ENCODE results near the gene AVEN. TPM values are rescaled to one million over a fixed set of nuclear protein-coding genes. Genes with fewer than 3 reads are reported as not detected.

AVEN gene
- total RNA-seq, 1 donor from 2014 or later, result 15.1 TPM

DNA sequence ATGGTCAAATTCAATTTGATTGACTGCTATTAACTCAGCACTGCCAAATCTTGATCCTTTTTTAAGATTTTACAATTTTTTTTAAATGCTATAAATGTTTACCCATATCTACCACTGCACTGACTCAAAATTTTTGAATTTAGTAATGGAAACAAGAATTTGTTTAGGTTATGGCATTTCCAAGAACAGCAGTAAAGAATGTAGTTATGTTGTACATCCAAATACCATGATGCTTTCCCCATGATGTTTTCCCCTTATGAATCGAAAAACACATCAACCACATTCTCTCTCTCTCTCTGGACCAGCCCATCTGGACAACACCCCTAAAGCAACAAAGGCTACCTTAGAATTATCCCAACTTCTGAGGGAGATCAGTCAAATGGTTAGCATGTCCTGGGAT is 56.5 kb downstream of the AVEN start:
- ATAC-seq, result no peak

DNA sequence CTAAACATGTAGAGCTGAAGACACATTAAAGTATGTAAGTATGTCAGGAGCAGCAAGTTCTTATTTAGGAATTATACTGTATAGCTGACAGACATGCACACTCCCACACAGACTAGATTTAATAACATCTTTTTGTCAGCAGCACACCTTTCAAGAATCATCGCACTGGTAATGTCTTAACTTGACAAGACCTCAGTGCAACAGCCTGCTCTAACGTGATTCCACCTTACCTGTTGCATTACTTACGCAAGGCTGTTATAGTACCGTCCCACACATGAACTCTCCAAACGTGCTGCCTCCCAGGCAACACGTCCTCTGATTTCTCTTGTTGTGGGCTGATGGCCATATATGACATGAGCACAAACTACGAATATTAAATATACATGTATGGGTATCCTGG is 58.8 kb downstream of the AVEN start:
- peak; percentile 91 for ATAC-seq

DNA sequence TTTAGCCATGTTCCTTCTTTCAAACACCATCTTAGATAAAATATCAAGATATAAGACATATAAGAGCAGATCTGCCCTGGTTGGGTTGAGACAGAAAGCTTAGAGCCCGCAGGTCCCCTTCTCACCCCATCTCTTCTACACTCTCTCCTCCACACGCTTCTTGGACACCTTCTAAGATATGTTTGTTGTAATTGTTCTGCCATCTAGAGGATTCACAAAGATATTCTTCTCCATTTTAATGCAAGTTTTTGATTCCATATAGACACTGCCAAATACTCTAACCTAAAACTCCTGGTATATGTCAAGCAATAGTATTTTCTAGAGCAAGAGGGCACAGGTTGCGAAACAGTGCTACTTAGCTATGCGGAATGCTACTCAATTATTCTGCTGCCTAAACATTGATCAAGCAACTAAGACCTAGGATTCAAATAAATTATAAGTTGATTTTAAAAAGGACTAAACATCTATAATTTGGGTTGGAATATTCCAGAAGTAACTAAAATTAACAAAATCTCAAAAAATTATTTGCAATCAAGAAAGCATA is 63.9 kb downstream of the AVEN start:
- no peak for ATAC-seq

DNA sequence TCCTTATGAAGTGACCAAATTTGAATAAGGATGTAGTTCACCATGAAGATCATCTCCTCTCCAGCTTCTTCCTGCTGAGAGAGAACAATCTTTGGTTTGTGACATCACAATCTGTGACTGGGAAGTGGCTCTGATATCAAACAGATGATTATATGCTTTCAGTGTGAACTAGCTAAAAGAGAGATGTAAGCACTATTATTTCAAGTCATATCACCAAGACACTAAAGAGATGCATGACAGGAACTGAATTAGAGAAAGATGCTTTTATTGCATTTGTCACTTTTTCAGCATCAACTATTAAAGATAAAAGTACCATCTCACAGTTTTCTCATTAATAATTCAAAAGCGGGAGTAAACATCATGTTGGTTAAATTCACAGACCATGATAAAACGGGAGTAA is 67.2 kb downstream of the AVEN start:
- no peak for ATAC-seq

DNA sequence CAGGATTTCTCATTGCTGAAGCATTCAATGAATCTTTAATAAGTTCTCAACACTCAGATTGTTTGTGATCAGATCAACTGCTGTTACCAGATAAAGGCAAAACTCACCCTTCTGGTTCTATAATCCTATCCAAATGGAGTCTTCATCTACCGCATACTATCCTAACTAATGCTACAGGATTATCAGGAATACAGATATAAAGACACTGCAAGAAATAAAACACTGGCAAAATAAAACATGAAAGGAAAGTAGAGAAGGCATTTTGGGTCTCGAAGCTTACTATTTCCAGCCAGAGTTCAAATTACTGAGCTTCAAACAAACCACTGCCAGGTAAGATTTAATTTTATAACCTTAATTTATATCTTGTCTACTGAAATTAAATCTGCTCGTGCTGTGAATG is 70.2 kb downstream of the AVEN start:
- no peak for ATAC-seq

DNA sequence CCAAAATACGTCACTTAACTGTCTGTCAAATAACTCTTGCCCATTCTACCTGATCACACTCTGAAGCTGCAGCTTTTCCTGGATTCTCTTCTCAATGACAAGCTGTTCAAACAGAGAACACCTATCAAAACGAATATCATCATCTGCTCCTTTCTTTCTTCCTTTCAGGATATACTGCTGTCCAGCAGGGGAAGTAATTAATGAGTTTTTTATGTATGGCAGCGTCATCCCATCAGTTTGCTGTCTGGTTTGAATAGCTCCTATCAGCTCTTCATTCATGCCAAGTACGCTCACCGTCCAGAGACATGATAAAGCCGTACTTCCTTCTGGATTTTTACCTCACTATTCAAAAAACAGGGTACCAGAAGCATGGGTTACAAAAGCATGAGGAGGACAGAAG is 70.8 kb downstream of the AVEN start, which contains the start of gene CHRM5:
TSS of gene CHRM5 (plus strand) at position 274 of the 400 bp plus-strand sequence. CDS start 94,221 bp downstream, outside the sequence.
- no peak for ATAC-seq

DNA sequence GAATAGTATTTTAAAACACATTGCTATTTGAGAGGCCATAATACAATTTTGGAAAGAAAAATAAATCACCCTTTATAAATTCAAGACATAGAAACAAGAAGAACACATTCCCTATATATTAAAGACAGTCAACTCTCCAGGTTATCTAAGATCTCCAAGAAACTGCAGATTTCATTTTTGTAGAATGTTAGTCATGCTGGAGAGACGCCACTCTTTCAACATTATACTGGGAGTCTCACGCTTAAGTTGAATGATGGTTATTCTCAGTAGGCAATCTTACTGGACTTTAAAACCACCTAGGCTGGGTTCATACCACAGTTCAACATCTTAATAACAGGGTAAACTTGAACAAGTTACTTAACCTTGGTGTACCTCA is 74.4 kb downstream of the AVEN start:
- no peak for ATAC-seq

DNA sequence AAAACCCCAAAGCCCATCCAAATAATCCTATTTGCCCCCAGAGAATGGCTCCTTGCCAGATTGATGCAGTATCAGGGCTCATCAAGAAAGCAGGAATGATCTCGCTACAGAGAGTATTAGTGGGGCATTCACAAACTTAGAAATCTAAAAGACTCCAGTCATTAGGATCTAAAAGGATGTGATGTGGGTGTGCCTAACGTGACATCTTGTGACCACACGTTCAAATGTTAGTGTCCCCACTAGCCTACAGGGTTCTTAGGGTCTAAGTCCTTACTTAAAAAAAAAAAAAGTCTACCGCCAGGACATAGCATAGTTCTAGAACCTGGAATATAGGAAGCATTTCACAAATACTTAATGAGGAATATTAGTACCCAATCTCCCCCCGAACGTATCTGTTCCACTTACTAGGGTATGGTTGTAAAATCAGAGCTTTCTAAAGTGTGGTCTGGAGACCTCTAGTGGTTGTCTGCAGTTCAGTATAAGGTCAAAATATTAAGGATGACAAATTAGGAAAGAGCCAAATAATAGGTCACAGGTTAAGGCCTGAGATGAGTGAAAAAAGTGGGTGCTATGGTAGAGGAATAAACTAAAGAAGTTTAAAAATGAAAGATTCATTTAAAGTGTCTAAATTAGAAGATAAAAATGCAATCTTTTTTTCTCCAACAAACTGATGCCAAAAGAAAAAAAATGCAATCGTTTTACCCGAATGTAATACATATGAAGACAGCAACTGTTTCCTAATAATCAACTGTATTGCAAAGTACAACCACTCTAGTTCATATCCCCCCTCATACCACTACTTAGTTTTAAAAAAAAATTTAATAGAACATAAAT is 75.0 kb downstream of the AVEN start:
- peak; percentile 51 for ATAC-seq

DNA sequence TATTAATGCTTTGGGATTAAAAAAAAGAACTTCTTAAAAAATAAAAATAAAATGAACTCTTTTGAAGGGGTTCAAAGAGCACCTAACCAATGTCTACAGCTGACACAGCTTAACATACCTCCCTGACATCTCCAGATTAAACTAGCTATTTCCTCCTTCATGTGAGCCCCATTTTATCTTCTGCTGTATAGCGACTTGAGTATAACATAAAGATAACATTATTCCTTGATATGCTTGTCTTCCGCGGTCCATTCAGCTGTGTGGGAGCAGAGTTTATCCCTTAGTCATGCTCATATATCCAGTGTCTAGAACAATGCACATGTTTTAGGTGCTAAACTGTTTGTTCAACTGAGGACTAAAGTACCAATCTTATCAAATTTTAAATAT is 78.5 kb downstream of the AVEN start:
- no peak for ATAC-seq

DNA sequence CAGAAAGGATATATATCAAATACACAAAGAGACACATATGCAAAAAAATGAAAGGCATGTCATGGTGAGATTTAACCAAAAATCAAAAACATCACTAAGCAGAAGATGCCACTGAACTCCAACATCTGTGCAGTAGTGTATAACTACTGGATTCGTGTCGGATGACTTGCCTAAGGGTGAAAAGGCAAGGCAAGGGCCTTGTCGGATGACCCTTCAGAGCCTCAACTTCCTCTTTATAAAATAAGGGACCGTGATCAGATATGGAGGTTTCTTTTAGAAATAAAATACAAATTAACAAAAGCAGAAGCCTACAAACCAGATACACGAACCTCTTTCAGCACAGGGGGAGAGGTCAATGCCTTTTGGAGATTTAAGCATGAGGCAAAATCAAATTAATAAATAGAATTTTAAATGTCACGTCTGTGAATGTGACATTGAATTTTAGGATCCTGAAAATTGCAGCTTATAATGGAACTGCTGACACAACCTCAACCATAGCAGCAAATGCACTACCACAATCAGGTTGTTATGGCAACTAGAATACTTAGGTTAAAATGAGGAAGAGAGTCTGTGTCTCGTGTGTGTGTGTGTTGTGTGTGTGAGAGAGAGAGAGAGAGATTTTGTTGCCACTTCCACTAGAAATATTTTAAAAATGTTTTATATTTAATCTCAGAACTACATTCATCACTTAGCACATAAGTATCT is 79.0 kb downstream of the AVEN start:
- ATAC-seq, result no peak

DNA sequence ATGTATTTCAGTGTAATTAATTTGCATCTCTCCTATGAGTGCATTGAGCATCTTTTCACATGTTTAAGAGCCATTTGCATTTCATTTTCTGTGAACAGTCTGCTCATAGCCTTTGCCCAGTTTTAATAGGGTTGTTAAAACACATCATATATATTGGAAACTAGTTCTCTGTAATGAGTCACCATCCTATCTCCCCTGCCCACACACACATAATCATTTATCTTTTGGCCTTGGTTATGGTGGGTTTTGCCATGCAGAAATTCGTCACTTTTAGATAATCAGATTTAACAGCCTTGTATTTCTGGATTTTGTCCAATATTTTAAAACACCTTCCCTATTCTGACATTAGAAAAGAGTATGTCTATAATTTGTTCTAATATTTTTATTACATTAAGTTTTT is 82.6 kb downstream of the AVEN start:
- no peak for ATAC-seq

DNA sequence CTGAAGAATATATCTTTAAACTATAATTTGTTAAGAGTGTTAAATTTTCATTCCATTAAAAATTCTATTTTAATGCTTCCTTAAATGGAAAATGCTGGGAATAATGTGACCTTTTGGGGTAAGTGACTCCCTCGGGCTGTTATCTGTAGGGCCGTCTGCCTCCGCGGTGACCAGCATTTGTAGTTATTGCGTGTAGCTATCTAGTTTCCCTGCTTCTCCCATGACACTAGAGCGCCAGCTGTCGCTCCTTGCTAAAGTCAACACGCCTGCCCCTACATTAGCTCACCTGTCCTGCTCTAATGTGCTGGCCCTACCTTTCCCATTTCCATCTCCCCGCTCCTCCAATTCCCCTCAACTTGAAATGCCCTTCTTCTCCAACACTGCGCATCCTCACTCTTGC is 83.1 kb downstream of the AVEN start:
- no peak for ATAC-seq

DNA sequence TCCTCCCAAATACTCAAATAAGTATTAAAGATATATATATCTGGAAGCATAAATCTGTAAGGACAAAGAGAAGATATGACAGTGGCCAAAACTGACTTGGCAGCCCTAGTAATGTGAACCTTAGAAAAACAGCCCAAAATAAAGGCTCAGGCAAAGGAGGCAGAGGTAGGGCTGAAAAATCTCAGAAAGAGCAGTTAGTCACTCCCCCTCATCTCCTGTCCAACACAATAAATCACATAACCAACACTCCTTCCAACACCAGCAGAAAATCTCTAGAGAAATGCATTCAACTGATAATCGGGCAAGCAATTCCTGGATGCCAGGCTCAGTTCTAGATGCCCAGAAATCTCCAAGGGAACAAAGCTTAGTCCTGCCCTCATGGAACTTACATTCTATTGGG is 92.9 kb downstream of the AVEN start:
- no peak for ATAC-seq

DNA sequence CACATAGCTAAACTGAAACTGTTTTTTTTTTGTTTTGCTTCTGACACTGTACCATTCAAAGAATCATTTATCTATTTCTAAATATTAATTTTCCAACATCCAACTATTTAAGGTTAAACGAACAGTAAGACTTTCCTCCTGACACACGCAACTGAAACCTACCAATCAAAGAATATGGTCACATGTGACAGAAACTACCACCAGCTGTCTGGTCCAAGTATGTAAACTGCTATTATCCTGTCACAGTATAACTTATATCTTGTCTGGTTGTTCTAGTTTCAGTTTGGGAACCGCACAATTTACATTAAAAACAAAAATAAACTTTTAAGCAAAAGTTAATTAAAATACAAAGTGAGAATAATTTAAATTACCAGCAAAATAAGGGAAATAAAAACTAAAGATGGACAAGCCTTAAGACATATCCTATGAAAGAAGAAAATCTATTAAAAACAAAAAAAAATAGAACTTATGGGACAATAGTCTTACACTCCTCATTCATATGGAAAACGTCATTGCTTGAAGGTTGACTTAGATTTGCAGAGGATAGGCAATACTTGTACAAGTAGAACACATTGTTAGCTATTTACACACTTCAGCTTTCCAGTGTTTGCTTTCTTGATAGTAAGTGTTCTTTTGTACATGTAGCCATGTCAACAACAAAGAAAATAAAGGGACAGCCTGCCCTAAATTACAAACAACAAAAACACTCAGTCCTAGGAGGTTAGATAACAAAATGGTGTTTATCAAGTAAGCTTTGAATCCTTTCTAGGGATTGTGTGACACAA is 97.5 kb downstream of the AVEN start:
- ATAC-seq, result no peak

DNA sequence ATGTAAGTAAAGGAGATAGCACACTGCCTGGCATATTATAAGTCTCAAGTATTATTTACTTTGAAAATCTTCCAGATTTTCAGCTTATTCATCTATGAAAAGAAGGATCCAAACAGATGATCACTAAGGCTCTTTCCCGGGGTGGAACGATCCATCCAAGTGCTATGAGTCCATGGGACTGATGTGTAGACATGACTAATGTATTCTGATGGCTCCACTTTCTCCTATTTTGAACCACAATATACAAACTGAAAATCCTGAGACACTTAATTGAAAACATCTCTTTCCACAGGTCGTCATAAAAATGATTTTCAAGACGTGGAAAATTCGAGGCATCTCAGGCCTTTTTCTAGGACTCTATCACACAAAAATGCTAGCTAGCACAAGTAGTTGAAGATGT is 104.1 kb downstream of the AVEN start:
- no peak for ATAC-seq

DNA sequence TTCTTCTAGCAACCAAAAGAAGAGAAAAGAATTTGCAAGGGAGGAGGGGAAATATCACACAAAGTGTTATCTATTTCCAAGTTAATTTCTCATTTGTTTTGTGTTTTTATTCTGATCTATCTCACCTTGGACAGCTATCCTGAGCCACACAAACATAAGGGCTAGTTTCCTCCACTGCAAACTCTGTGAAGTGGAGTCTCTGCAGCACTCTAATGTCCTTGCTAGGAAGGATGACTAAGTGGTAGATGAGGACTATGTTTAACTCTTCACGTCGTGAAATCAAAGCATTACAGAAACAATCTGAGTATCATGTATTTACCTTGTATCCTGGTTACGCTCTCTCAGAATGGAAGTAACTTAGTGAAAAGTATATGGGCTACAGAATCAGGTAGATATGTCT is 104.6 kb downstream of the AVEN start:
- no peak for ATAC-seq

DNA sequence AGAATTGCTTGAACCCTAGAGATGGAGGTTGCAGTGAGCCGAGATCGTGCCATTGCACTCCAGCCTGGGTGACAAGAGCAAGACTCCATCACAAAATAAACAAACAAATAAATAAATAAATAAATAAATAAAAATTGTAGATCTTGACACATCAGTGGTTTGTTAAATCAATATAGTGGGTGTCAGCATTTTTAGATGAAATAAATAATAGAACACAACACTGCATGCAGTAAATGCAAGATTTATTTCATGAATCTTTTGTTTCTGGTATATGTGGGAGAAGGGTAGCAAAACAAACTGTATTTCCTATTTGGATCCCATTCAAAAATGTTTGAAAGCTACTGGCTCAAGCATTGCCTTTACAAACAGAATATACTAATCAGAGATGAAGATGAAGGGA is 106.3 kb downstream of the AVEN start:
- no peak for ATAC-seq

DNA sequence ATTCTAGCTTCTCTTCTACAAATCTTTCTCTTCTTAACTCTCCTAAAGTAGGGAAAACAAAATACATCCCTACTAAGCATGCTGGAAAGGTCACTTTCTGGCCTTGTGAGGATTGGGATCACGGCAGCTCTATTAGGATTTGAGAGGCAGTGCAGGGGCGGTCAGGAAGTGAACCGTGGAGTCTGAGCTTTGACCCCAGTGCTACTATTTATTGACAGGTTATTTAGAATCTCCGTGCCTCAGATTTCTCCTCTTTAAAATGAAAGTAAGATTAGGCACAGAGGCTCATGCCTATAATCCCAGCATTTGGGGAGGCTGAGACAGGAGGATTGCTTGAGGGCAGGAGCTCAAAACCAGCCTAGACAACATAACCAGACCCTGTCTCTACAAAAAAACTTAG is 112.7 kb downstream of the AVEN start:
- no peak for ATAC-seq

DNA sequence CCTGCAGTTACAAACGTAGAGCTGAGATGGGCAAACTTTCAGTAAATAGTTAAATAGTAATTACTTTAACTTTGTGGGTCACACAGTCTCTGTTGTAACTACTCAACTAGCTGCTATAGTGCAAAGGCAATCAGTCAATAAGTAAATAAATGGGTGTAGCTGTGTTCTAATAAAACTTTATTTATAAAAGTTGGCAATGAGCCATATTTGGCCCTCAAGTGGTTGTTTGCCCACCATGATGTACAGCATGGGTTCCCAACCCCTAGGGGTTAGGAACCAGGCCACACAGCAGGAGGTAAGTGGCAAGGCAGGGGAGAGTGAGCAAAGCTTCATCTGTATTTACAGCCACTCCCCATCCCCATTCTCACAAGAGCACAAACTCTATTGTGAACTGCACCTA is 115.6 kb downstream of the AVEN start:
- ATAC-seq, result no peak

DNA sequence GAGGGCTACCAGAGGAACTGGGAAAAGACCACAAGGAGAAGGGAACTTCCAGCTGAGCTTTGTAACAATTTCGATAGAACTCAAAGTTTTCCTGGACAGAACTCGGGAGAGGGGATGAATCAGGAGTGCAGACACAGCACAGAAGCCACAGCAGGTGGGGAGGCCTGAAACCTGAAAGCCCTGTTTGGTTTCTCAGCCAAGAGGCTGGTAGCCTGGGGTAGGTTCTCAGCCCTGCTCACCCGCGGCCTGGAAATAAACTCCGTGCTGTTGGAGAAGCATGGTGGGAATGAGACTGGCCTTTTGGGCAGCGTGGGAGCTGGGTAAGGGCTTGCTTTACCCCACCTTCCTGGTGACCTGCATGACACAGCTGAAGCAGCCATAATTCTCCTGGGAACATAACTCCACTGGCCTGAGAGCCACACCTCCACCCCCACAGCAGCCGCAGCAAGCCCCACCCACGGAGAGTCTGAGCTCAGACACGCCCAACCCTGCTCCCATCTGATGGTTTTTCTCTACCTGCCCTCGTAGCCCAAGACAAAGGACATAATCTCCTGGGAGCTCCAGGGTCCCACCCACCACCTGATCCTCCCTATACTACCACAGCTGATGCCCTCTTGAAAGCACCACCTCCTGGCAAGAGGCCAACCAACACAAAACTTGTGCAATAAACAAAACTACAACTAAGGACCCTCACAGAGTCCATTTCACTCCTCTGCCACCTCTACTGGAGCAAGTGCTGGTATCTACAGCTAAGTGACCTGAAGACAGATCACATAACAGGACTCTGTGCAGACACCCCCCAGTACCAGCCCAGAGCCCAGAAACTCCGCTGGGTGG is 123.2 kb downstream of the AVEN start:
- ATAC-seq, result peak; percentile 94

DNA sequence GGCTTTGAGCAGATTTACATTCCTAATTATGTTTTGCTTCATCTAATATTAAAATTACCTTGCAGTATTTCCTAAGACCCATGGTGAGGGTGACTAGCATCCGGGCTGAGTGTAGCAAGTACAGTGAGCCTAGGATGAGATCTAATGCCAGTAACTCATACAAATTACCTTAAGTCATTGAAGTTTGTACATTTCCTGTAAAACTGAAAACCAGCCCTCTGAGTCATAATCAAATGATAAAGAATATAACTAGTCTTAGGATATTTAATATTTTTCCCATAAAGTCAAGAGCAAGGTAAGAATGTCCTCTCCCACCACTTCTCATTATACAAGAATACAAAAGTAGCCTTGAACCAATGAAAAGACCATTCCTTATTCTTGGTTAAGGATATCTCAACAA is 125.5 kb downstream of the AVEN start:
- ATAC-seq, result peak; percentile 45

DNA sequence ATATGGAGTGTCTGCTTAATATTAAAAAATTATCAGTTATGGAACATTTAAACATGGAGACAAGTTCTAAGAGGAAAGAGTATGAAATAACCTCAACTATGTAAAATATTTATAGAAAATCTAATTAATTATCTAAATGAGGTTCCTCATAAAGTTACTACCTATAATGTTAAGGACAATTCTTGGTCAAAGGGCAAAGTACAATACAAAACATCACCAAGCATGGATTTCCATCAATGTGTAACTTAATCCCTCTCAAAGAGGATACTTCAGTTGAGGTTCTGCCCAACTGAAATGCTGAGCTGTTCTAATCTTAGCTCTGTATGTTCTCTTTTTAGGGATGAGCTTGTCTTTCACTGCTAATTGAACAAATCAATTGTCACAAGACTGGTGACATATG is 126.7 kb downstream of the AVEN start:
- no peak for ATAC-seq
